Peyer's patch (tissue), 4 donors: ENCODE results near the gene TCEAL7. TPM values are rescaled to one million over a fixed set of nuclear protein-coding genes. Genes with fewer than 3 reads are reported as not detected.

ENCODE experiments used
- DNase-seq, 3 donors: peaks; one replicate each; pipeline ENCODE4 v3.0.0-alpha.2; 2017 to 2019
- H3K27ac ChIP-seq, 4 donors: fragments of 200-600 bp; sonication (generic); one replicate each; pipeline ENCODE4 v1.5.1; 2016 to 2019
- H3K27me3 ChIP-seq, 2 donors: fragments of 200-600 bp; sonication (generic); one replicate each; pipeline ENCODE4 v1.5.1; 2019
- H3K36me3 ChIP-seq, 3 donors: fragments of 200-600 bp; sonication (generic); one replicate each; pipeline ENCODE4 v1.5.1; 2016 to 2019
- H3K4me1 ChIP-seq, 4 donors: fragments of 200-600 bp; sonication (generic); one replicate each; pipeline ENCODE4 v1.5.1; 2016 to 2019
- H3K4me3 ChIP-seq, 4 donors: fragments of 200-600 bp; sonication (generic); 1 replicate in 3 of 4; 2 replicates in 1 of 4; pipeline ENCODE4 v1.5.1; 2016 to 2019; ENCODE audit warnings: mild to moderate bottlenecking in 1 of 4
- H3K9me3 ChIP-seq, 4 donors: fragments of 200-600 bp; sonication (generic); one replicate each; pipeline ENCODE4 v1.5.1; 2016 to 2019; ENCODE audit warnings: mild to moderate bottlenecking in 1 of 4
- POLR2A ChIP-seq, 2 donors: fragments of 450-650 bp; IDR thresholded peaks; one replicate each; pipeline ENCODE4 v1.5.1; 2017; ENCODE audit warnings: antibody characterized with exemption in 2 of 2, mild to moderate bottlenecking in 2 of 2, moderate library complexity in 2 of 2
- total RNA-seq, 4 donors: library from RNA; depleted of rRNA; stranded (reverse); fragments of >200 nt; gene quantifications; one replicate each; pipeline ENCODE4 v1.1.0, GENCODE V29; 2016
- TF ChIP-seq, protein P1 (sequence below), 6 experiments: fragments of 450-650 bp in 4 of 6; fragments of 200-600 bp in 2 of 6; sonication (generic) in 1 of 6; IDR thresholded peaks; one replicate each; pipeline ENCODE4 v1.5.1; 2017 to 2019; ENCODE audit warnings: antibody characterized with exemption in 6 of 6, mild to moderate bottlenecking in 3 of 6, moderate library complexity in 1 of 6

Gene TCEAL7
- total RNA-seq, 4 donors from 2014 or later, result 1.1 to 5.8 (median 2.1) TPM

DNA sequence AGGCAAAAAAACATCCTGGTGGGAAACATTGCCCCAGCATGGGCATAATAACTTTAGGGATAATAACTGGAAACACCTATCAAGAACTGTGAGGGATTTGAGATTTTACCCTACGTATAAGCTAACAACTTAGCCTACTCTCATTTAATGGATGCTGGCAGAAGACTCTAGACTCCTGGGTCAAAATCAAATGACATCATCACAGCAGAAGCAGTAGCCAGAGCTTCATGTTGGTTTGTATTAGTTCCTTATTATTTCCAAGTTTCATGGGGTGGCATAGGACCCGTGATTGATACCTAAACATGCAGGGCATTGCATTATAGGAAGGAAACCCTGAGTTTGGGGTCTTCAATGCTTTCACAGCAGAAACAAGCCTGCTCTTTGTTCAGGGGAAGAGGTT lies 30.9 kb downstream of the TCEAL7 start:
- H3K27me3 ChIP-seq, result no peaks in the 10 kb centered on the region
- no peaks in the 10 kb centered on the region for H3K36me3 ChIP-seq
- H3K9me3 ChIP-seq, result no peaks in the 10 kb centered on the region
- H3K4me3 ChIP-seq, result no peak overlapping the region
- H3K27ac ChIP-seq, result no peak overlapping the region
- DNase-seq, result no peak
- H3K4me1 ChIP-seq, result no peaks in the 10 kb centered on the region
- TF ChIP-seq, protein P1, sequence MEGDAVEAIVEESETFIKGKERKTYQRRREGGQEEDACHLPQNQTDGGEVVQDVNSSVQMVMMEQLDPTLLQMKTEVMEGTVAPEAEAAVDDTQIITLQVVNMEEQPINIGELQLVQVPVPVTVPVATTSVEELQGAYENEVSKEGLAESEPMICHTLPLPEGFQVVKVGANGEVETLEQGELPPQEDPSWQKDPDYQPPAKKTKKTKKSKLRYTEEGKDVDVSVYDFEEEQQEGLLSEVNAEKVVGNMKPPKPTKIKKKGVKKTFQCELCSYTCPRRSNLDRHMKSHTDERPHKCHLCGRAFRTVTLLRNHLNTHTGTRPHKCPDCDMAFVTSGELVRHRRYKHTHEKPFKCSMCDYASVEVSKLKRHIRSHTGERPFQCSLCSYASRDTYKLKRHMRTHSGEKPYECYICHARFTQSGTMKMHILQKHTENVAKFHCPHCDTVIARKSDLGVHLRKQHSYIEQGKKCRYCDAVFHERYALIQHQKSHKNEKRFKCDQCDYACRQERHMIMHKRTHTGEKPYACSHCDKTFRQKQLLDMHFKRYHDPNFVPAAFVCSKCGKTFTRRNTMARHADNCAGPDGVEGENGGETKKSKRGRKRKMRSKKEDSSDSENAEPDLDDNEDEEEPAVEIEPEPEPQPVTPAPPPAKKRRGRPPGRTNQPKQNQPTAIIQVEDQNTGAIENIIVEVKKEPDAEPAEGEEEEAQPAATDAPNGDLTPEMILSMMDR (IDR thresholded peaks at IDR 0.05), result no peak
- TF ChIP-seq POLR2A (IDR thresholded peaks at IDR 0.05), result no peak

DNA sequence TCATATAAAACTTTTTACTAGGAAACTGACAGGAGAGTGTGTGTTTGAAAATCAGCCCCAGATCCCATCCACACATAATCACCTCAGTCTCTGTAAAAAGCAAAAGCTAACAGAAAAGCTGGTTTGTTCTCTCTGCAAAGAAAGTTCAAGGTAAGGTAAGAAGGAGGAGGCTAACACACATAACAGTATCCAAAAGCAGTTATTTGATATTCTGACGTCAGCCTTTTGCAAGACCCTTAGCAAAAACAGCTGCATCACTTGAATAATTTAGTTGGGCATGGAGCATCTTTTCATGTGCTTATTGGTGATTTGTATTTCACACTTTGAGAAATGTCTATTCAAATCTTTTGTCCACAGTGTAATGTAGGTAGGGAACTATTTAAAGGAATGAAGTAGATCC lies 31.8 kb downstream of the TCEAL7 start:
- TF ChIP-seq, protein P1 (IDR thresholded peaks at IDR 0.05), result no peak
- TF ChIP-seq POLR2A (IDR thresholded peaks at IDR 0.05), result no peak
- Histone ChIP-seq H3K4me1 (no peaks in the 10 kb centered on the region), H3K4me3 (no peak overlapping the region)

DNA sequence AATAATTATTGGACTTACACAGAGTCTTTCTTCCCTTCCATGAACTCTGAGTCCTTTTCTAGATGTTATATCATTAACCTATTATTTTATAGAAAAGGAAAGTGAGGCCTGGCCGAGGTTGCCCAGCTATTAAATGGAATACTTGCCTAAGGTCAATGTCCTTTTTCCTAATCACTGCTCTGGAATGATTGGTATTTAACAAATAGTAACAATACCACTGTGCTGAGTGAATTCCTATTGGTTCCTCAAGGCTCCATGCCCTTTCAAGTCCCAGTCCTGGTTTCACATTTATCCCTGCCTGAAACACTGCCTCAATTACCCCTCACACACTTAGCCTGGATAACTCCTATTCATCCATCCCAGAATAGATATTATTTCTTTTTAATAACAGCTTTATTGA lies 32.4 kb downstream of the TCEAL7 start:
- no peak for DNase-seq
- no peak overlapping the region for H3K27ac ChIP-seq
- no peaks in the 10 kb centered on the region for H3K27me3 ChIP-seq
- H3K36me3 ChIP-seq, result no peaks in the 10 kb centered on the region
- no peaks in the 10 kb centered on the region for H3K9me3 ChIP-seq
- no peak overlapping the region for H3K4me3 ChIP-seq
- TF ChIP-seq POLR2A (IDR thresholded peaks at IDR 0.05), result no peak
- TF ChIP-seq, protein P1 (IDR thresholded peaks at IDR 0.05), result no peak
- no peaks in the 10 kb centered on the region for H3K4me1 ChIP-seq

More for the DNA sequence above, 31.8 kb downstream of the TCEAL7 start:
- DNase-seq, result no peak
- H3K9me3 ChIP-seq, result no peaks in the 10 kb centered on the region
- H3K27ac ChIP-seq, result no peak overlapping the region
- no peaks in the 10 kb centered on the region for H3K36me3 ChIP-seq
- H3K27me3 ChIP-seq, result no peaks in the 10 kb centered on the region

DNA sequence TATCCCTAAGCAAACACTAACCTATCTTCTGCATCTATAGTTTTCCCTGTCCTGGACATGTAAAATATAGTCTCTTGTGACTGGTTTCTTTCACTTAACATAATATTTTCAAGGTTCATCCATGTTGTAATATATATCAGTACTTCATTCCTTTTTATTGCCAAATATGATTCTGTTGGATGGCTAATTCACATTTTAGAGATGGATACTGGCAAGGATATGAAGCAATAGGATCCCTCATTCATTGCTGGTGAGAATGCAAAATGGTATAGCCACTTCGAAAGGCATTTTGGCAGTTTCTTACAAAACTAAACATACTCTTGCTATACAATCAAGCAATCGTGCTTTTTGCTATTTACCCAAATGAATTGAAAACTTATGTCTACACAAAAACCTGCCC lies 33.0 kb downstream of the TCEAL7 start:
- DNase-seq, result no peak
- no peaks in the 10 kb centered on the region for H3K9me3 ChIP-seq
- no peaks in the 10 kb centered on the region for H3K4me1 ChIP-seq
- no peaks in the 10 kb centered on the region for H3K36me3 ChIP-seq
- H3K27me3 ChIP-seq, result no peaks in the 10 kb centered on the region
- no peak overlapping the region for H3K4me3 ChIP-seq
- TF ChIP-seq, protein P1 (IDR thresholded peaks at IDR 0.05), result no peak
- no peak for TF ChIP-seq POLR2A (IDR thresholded peaks at IDR 0.05)
- no peak overlapping the region for H3K27ac ChIP-seq

DNA sequence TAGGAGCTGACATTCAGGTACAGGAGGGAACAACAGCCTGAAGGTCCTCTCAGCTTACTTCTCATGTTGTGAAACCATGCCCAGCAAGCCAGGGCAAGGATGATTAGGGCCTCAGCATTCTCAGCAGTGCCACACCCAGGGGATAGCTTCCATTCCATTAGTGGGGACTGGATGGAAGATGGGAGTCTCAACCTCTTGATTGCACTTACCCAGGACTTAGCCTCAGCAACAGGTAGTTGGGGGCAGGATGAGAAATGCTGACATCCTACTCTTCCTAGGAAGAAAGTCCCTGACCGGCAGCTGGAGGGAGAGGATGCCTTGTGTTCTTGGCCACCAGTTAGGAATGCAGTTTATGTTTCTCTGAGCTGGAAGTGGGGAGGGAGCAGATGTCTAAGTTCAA lies 37.5 kb downstream of the TCEAL7 start:
- Histone ChIP-seq H3K27me3 (no peaks in the 10 kb centered on the region), H3K36me3 (no peaks in the 10 kb centered on the region), H3K4me3 (no peak overlapping the region), H3K27ac (no peak overlapping the region), H3K9me3 (no peaks in the 10 kb centered on the region), H3K4me1 (no peaks in the 10 kb centered on the region)
- TF ChIP-seq, protein P1 (IDR thresholded peaks at IDR 0.05), result no peak
- no peak for TF ChIP-seq POLR2A (IDR thresholded peaks at IDR 0.05)
- no peak for DNase-seq

DNA sequence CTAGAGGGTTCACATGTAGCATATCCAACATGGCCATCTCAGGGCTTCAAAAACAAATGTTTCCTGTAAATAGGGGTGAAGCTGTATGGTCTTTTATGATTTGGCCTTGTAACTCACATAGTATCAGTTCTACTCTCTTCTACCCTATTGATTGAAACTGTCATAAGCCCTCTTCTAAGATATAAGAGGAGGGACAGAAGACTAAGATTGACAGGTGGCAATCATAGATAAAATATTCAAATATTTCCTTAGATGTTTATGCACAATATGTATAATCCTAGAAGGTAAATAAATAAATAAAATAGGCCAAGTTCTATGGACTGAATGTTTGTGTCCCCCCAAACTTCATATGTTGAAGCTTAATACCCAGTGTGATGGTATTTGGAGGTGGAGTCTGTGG lies 39.4 kb downstream of the TCEAL7 start:
- Histone ChIP-seq H3K36me3 (no peaks in the 10 kb centered on the region), H3K4me3 (no peak overlapping the region), H3K27ac (no peak overlapping the region), H3K4me1 (no peaks in the 10 kb centered on the region), H3K9me3 (no peaks in the 10 kb centered on the region), H3K27me3 (no peaks in the 10 kb centered on the region)
- no peak for DNase-seq
- TF ChIP-seq, protein P1 (IDR thresholded peaks at IDR 0.05), result no peak
- no peak for TF ChIP-seq POLR2A (IDR thresholded peaks at IDR 0.05)
